Measurements from ENCODE around the gene MSH3.

GRCh38 chr5:80707645-80708044 lies 53.2 kb downstream of the MSH3 start:
- TF ChIP-seq CTCF (IDR thresholded peaks at IDR 0.05; ENCODE audit: low read depth, low read length) (no peak), EZH2phosphoT487 (IDR thresholded peaks at IDR 0.05; ENCODE audit: low read depth) (no peak)

All from OCI-LY3 (cell line).